Left lung (tissue), 10 donors: ENCODE results near the gene UST. TPM values are rescaled to one million over a fixed set of nuclear protein-coding genes. Genes with fewer than 3 reads are reported as not detected.

Experiments
- ATAC-seq: fragments of 200-7000 bp; cut with Tn5 transposase; one replicate; pipeline ENCODE4 v1.9.1; 2020; ENCODE audit warnings: moderate library complexity
- DNase-seq, 4 donors: peaks; one replicate each; pipeline ENCODE4 v3.0.0-alpha.2; 2013 to 2020
- H3K27ac ChIP-seq, 2 donors: fragments of 200-600 bp; sonication (generic) in 1 of 2; one replicate each; pipeline versions ENCODE4 v1.5.0 to v1.8.0; 2020 to 2021
- H3K27me3 ChIP-seq, 2 donors: fragments of 200-600 bp; sonication (generic) in 1 of 2; one replicate each; pipeline versions ENCODE4 v1.5.0 to v1.8.0; 2020 to 2021
- H3K36me3 ChIP-seq, 2 donors: fragments of 200-600 bp; sonication (generic) in 1 of 2; one replicate each; pipeline versions ENCODE4 v1.5.0 to v1.8.0; 2020 to 2021
- H3K4me1 ChIP-seq, 2 donors: fragments of 200-600 bp; one replicate each; pipeline ENCODE4 v1.8.0; 2021
- H3K4me3 ChIP-seq, 2 donors: fragments of 200-600 bp; sonication (generic) in 1 of 2; one replicate each; pipeline versions ENCODE4 v1.5.0 to v1.8.0; 2020 to 2021; ENCODE audit warnings: mild to moderate bottlenecking in 1 of 2
- H3K9me3 ChIP-seq, 2 donors: fragments of 200-600 bp; sonication (generic) in 1 of 2; one replicate each; pipeline versions ENCODE4 v1.5.0 to v1.8.0; 2020 to 2021
- intact Hi-C, 2 donors: fragments of 100-400 bp; cut with DNase I; formaldehyde crosslinking; loops; one replicate each; pipeline versions ENCODE4 v1.11.2 to v1.14.2; 2022
- polyA plus RNA-seq, 6 donors: library from polyadenylated mRNA; unstranded; fragments of 120-200 nt; gene quantifications; one replicate each; pipeline ENCODE4 v1.2.1, GENCODE V29; 2013; ENCODE audit not compliant: insufficient read length in 6 of 6
- total RNA-seq, 2 donors: library from RNA; stranded (reverse); fragmentation: NEBNext Ultra II Directional; extraction: Animal tissue kit (Norgen Biotek cat#: 25700); gene quantifications; one replicate each; pipeline ENCODE4 v1.2.1, GENCODE V29; 2021
- TF ChIP-seq, protein P1 (sequence below), 2 donors: fragments of 200-600 bp; sonication (generic) in 1 of 2; IDR thresholded peaks; one replicate each; pipeline versions ENCODE4 v1.5.0 to v1.8.0; 2021; ENCODE audit warnings: antibody characterized with exemption in 2 of 2
- donor health status: DM: no; HTN: yes; CAD: no.
- donor health status: DM: no; HTN: no; CAD: no.

The UST gene
- total and polyA plus RNA-seq, 8 donors, result 7.4 to 17.0 (median 9.5) TPM

DNA sequence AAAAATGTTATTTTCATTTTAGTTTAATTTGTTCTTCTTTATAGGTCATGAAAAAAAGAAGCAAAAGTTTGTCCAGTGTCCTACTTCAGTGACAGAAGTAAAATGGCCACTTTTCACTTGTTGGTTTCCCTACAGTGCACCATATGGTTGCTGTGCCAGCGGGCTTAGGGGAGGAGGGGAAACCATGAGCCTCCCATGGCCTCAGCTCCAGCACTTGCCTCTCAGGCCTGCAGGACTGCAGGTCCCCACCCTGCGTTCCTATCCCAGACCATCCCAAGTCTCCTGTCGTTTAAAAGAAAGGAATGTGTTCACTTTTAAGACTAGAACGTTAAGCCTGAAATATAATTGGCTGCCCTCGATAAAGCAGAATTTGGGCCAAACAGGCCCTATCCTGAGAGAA lies 360.7 kb downstream of the UST start:
- ATAC-seq, result no peak
- Histone ChIP-seq H3K27me3 (no peaks in the 10 kb centered on the region), H3K27ac (no peak overlapping the region), H3K4me1 (peaks cover 0 to 4% of the 10 kb centered on the region in 2 donors), H3K4me3 (no peak overlapping the region), H3K9me3 (no peaks in the 10 kb centered on the region), H3K36me3 (no peaks in the 10 kb centered on the region)
- intact Hi-C loops, result no loop called here
- DNase-seq, result no peak
- TF ChIP-seq, protein P1, sequence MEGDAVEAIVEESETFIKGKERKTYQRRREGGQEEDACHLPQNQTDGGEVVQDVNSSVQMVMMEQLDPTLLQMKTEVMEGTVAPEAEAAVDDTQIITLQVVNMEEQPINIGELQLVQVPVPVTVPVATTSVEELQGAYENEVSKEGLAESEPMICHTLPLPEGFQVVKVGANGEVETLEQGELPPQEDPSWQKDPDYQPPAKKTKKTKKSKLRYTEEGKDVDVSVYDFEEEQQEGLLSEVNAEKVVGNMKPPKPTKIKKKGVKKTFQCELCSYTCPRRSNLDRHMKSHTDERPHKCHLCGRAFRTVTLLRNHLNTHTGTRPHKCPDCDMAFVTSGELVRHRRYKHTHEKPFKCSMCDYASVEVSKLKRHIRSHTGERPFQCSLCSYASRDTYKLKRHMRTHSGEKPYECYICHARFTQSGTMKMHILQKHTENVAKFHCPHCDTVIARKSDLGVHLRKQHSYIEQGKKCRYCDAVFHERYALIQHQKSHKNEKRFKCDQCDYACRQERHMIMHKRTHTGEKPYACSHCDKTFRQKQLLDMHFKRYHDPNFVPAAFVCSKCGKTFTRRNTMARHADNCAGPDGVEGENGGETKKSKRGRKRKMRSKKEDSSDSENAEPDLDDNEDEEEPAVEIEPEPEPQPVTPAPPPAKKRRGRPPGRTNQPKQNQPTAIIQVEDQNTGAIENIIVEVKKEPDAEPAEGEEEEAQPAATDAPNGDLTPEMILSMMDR (IDR thresholded peaks at IDR 0.05), result no peak

DNA sequence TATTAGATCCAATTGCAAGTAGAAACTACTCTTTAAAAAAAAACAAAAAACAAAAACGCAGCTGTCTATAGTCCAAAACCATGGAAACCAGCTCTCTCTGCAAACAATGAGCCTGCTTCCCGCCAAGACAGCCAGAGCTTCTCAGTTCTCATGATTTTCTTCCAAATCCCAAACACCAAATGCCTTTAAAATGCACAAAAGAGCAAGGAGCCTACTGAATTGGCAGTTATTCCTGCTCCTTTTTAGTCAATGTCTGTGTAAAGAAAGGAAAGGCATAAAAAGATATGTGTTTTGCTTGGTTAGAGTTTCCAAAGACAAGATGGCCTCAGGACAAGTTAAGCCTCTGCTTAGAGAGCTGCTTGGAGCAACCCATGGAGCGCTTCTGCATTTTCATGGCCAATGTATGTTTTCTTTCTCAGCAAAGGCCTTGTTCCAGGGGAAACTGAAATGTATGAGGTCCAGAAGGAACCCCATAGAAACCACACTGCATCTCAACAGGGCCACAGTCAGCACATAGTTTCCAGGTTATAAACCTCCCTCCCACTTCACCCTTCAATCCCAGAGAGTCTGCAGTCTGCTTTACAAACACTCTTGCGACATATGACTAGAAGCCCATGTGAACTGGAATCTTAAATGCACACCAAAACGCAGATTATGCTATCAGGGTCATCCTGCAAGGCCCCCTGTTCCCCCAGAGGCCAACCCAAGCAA lies 361.4 kb downstream of the UST start:
- DNase-seq (peak in 1 of 4 donors; percentile 55), ATAC-seq (no peak)
- TF ChIP-seq, protein P1 (IDR thresholded peaks at IDR 0.05), result no peak
- H3K27ac ChIP-seq, result no peak overlapping the region
- intact Hi-C loops, result no loop called here
- no peaks in the 10 kb centered on the region for H3K36me3 ChIP-seq
- no peaks in the 10 kb centered on the region for H3K9me3 ChIP-seq
- peaks cover 0 to 4% of the 10 kb centered on the region in 2 donors for H3K4me1 ChIP-seq
- H3K27me3 ChIP-seq, result no peaks in the 10 kb centered on the region
- H3K4me3 ChIP-seq, result no peak overlapping the region

DNA sequence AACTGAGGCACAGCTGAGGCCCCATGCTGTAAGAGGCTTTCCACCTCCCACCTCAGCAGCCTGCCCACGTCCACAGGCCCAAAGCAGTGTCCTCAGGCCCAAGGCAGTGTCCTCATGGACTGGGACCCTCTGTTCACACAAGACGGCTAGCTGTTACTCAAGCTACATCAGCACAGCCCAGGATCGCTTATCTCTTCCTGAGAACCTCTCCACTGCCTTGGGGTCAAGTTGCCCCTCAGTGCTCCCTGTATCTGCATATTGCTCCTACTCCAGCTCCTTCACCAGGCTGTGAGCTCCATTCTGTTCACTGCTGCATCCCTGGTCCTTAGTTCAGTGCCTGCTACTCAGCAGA lies 361.9 kb downstream of the UST start:
- intact Hi-C loops, result no loop called here
- TF ChIP-seq, protein P1 (IDR thresholded peaks at IDR 0.05), result no peak
- Histone ChIP-seq H3K27ac (no peak overlapping the region), H3K4me3 (no peak overlapping the region), H3K36me3 (no peaks in the 10 kb centered on the region), H3K4me1 (peaks cover 0 to 4% of the 10 kb centered on the region in 2 donors), H3K9me3 (no peaks in the 10 kb centered on the region), H3K27me3 (no peaks in the 10 kb centered on the region)
- DNase-seq (no peak), ATAC-seq (no peak)

DNA sequence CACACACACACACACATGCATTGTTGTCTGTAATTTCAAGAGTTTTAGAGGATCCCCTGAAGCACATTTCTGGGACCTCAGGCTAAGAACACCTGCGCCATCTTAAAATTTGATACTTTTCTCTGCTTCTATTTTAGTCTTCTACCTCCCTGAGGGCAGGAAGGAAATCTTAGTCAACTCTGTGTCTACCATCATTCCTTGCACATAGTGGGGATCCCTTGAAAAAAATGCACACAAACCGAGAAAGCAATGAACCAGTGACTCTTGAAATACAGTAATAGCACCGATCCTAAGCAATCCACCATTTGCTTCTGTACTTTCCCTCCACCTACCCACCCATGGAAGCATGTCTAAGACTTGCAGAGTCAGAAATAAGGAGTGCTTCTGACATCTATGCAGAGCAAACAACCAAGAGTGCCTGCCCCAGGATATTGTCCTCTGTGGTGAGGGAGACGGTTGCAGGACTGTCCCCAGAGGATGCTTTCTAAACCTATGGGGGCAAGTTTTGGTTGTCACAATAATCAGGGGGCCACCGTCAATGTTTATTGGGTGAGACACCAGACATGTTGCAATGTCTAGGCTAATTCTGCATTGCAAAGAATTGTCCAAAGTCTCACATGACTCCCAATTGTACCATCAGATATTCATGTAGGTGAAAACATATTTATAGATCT lies 362.7 kb downstream of the UST start:
- intact Hi-C loops, result no loop called here
- no peak for DNase-seq
- no peak for ATAC-seq
- no peaks in the 10 kb centered on the region for H3K36me3 ChIP-seq
- no peak overlapping the region for H3K4me3 ChIP-seq
- TF ChIP-seq, protein P1 (IDR thresholded peaks at IDR 0.05), result no peak
- no peaks in the 10 kb centered on the region for H3K9me3 ChIP-seq
- H3K27me3 ChIP-seq, result no peaks in the 10 kb centered on the region
- H3K27ac ChIP-seq, result no peak overlapping the region
- H3K4me1 ChIP-seq, result peaks cover 0 to 4% of the 10 kb centered on the region in 2 donors

DNA sequence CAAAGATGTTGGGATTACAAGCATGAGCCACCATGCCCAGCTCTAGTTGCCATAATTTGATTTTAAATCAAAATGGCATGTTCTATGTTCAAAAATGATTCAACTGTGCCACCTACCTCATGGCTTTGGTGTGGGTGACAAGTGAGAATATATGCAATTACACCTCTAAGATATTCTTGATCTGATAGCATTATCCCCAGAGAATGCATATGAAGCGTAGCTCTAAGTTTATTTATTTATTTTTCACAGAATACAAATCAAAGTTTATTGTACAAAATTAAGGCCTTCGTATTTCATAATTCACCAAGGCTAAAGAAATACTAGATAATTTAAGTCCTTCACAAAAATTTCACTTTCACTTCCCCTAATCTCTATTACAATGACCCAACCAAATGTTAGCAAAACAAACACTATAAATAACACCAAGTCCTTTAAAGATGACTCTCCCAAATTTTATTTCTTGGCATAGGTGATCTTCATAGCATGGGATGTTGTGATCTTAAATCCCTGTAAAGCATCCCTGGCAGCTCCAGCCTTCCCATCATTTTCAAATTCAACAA lies 364.8 kb downstream of the UST start:
- no peak for ATAC-seq

More for the DNA sequence above, 364.8 kb downstream of the UST start:
- no peak overlapping the region for H3K27ac ChIP-seq
- no peak overlapping the region for H3K4me3 ChIP-seq
- DNase-seq, result no peak
- H3K27me3 ChIP-seq, result no peaks in the 10 kb centered on the region
- H3K9me3 ChIP-seq, result no peaks in the 10 kb centered on the region
- intact Hi-C loops, result no loop called here
- H3K36me3 ChIP-seq, result no peaks in the 10 kb centered on the region
- TF ChIP-seq, protein P1 (IDR thresholded peaks at IDR 0.05), result no peak
- H3K4me1 ChIP-seq, result peaks cover 0 to 4% of the 10 kb centered on the region in 2 donors
